K562 treated with DMSO at 1 percent for 24 hours (cell line): ENCODE data around the gene EMP1. TPM values are rescaled to one million over a fixed set of nuclear protein-coding genes. Genes with fewer than 3 reads are reported as not detected.

Source experiments
- total RNA-seq: library from RNA; unstranded; fragments of 300-600 nt; gene quantifications from 2 replicates; pipeline ENCODE4 v1.2.3, GENCODE V29; 2022; ENCODE audit warnings: low read depth; ENCODE audit not compliant: insufficient read depth

The EMP1 gene
- not detected in 2 replicates for total RNA-seq

GRCh38 chr12:13196130-13196921 lies at the start of gene EMP1:
Gene EMP1 (plus strand): TSS chr12:13196726. CDS start chr12:13211511, 14,785 bp downstream.

Other genes starting within 250 kb of the EMP1 start
- gene GPRC5D, start 244.6 kb upstream of the EMP1 start, total RNA-seq = not detected in 2 replicates
- gene HEBP1, start 196.5 kb upstream of the EMP1 start, total RNA-seq = 16.2 and 17.3 TPM in 2 replicates
- 2.4 and 5.0 TPM in 2 replicates for gene FAM234B, start 152.3 kb upstream of the EMP1 start, total RNA-seq
- gene GSG1, start 93.1 kb upstream of the EMP1 start, total RNA-seq = not detected in 2 replicates